ENCODE measurements around the gene PLEKHN1.
"Not testable (repeated sequence)": the region's sequence is repeated elsewhere in the genome, so short reads cannot be mapped to it uniquely, and the experiment has no call there.

Gene PLEKHN1

GRCh38 chr1:982765-983436, 16.6 kb downstream of the PLEKHN1 start:
- Histone ChIP-seq H3K27me3 (ENCODE audit: control insufficient read depth, insufficient read depth, low read length) (peaks cover 34% of the 10 kb centered on the region), H3K36me3 (ENCODE audit: control insufficient read depth, insufficient read depth, low read length) (no peaks in the 10 kb centered on the region), H3K4me1 (ENCODE audit: control insufficient read depth, insufficient read depth, low read length) (no peaks in the 10 kb centered on the region), H3K4me3 (ENCODE audit: low read depth, low read length) (no peak overlapping the region), H3K9ac (ENCODE audit: low read depth, low read length) (no peak overlapping the region), H3K9me3 (ENCODE audit: control insufficient read depth, insufficient read depth, low read length) (no peaks in the 10 kb centered on the region)

DNA sequence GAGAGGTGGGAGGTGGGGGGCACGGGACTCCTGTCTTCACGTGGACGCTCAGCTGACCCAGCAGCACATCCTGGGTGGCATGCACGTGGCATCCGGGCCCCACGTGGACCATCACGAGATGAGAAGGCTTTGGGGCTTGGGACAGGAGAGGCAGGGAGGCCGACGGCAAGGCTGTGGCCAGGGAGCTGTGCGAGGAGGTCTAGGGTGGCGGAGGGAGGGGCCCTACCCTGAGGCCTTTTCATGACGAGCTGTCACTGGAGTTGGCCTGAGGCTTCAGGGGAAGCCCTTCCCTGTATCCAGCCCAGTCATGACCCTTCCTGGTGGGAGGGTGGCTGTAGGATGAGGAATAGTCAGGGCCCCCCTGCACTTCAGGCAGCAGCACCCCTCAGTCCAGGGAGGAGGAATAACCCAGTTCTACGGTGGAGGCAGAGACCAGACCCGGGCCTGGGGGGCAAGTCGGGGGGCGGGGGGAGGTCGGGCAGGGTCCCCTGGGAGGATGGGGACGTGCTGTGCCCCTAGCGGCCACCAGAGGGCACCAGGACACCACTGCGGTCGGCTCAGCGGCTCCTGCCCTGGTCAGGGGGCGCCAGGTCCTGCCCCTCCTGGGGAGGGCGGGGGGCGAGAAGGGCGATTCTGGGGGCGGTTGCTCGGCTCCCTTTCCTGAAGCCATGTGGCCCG, 17.7 kb downstream of the PLEKHN1 start:
- Histone ChIP-seq H3K27me3 (ENCODE audit: control insufficient read depth, insufficient read depth, low read length) (peaks cover 42% of the 10 kb centered on the region), H3K4me1 (ENCODE audit: control insufficient read depth, insufficient read depth, low read length) (no peaks in the 10 kb centered on the region), H3K9me3 (ENCODE audit: control insufficient read depth, insufficient read depth, low read length) (no peaks in the 10 kb centered on the region), H3K9ac (ENCODE audit: low read depth, low read length) (no peak overlapping the region), H3K36me3 (ENCODE audit: control insufficient read depth, insufficient read depth, low read length) (no peaks in the 10 kb centered on the region), H3K4me3 (ENCODE audit: low read depth, low read length) (no peak overlapping the region)

DNA sequence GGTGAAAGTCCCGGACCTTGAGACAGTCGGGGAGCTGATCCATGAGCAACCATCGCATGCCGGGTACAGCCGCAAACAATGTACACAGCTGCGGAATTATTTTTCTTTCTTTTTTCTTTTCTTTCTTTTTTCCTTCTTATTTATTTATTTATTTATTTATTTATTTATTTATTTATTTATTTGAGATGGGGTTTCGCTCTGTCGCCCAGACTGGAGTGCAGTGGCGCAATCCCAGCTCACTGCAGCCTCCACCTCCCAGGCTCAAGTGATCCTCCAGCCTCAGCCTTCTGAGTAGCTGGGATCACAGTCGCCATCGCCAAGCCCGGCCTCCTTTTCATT, 18.2 kb downstream of the PLEKHN1 start:
- Histone ChIP-seq H3K9ac (ENCODE audit: low read depth, low read length) (no peak overlapping the region), H3K36me3 (ENCODE audit: control insufficient read depth, insufficient read depth, low read length) (no peaks in the 10 kb centered on the region), H3K4me3 (ENCODE audit: low read depth, low read length) (no peak overlapping the region), H3K9me3 (ENCODE audit: control insufficient read depth, insufficient read depth, low read length) (no peaks in the 10 kb centered on the region), H3K4me1 (ENCODE audit: control insufficient read depth, insufficient read depth, low read length) (no peaks in the 10 kb centered on the region), H3K27me3 (ENCODE audit: control insufficient read depth, insufficient read depth, low read length) (peaks cover 47% of the 10 kb centered on the region)

GRCh38 chr1:985126-985525, 18.8 kb downstream of the PLEKHN1 start:
- Histone ChIP-seq H3K36me3 (ENCODE audit: control insufficient read depth, insufficient read depth, low read length) (no peaks in the 10 kb centered on the region), H3K9me3 (ENCODE audit: control insufficient read depth, insufficient read depth, low read length) (no peaks in the 10 kb centered on the region), H3K4me1 (ENCODE audit: control insufficient read depth, insufficient read depth, low read length) (no peaks in the 10 kb centered on the region), H3K27me3 (ENCODE audit: control insufficient read depth, insufficient read depth, low read length) (peaks cover 48% of the 10 kb centered on the region), H3K4me3 (ENCODE audit: low read depth, low read length) (no peak overlapping the region), H3K9ac (ENCODE audit: low read depth, low read length) (no peak overlapping the region)

DNA sequence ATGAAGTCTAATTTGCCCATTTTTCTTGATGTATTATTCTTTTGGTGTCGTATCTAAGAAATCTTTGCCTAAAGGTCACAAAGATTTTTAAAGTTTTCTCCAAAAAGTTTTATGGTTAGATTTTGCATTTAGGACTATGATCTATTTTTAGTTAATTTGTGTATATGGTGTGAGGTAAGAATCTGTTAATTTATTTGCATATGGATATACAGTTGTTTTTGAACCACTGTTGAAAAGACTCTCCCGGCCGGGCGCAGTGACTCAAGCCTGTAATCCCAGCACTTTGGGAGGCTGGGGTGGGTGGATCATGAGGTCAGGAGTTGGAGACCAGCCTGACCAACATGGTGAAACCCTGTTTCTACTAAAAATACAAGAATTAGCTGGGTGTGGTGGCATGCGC, 21.8 kb downstream of the PLEKHN1 start:
- not testable (repeated sequence) for H3K9me3 ChIP-seq (ENCODE audit: control insufficient read depth, insufficient read depth, low read length); H3K4me3 ChIP-seq (ENCODE audit: low read depth, low read length); H3K4me1 ChIP-seq (ENCODE audit: control insufficient read depth, insufficient read depth, low read length); H3K36me3 ChIP-seq (ENCODE audit: control insufficient read depth, insufficient read depth, low read length); H3K9ac ChIP-seq (ENCODE audit: low read depth, low read length)
- H3K27me3 ChIP-seq (ENCODE audit: control insufficient read depth, insufficient read depth, low read length) = peaks cover 59% of the 10 kb centered on the region

DNA sequence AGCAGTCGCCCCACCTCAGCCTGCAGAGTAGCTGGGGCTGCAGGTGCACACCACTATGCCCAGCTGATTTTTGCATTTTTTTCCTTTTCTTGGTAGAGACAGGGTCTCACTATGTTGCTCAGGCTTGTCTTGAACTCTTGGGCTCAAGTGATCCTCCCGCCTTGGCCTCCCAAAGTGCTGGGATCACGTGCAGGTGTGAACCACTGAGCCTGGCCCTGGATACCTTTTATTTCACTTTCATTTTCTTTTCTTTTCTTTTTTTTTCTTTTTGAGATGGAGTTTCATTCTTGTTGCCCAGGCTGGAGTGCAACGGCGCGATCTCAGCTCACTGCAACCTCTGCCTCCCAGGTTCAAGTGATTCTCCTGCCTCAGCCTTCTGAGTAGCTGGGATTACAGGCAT, 25.0 kb downstream of the PLEKHN1 start:
- H3K4me3 ChIP-seq (ENCODE audit: low read depth, low read length); H3K9ac ChIP-seq (ENCODE audit: low read depth, low read length); H3K36me3 ChIP-seq (ENCODE audit: control insufficient read depth, insufficient read depth, low read length); H3K4me1 ChIP-seq (ENCODE audit: control insufficient read depth, insufficient read depth, low read length); H3K9me3 ChIP-seq (ENCODE audit: control insufficient read depth, insufficient read depth, low read length): not testable (repeated sequence)
- H3K27me3 ChIP-seq (ENCODE audit: control insufficient read depth, insufficient read depth, low read length) = peaks cover 69% of the 10 kb centered on the region

GRCh38 chr1:991895-992294, 25.6 kb downstream of the PLEKHN1 start:
- no peak overlapping the region for H3K9ac ChIP-seq (ENCODE audit: low read depth, low read length)
- H3K4me3 ChIP-seq (ENCODE audit: low read depth, low read length) = no peak overlapping the region
- H3K36me3 ChIP-seq (ENCODE audit: control insufficient read depth, insufficient read depth, low read length) = no peaks in the 10 kb centered on the region
- H3K27me3 ChIP-seq (ENCODE audit: control insufficient read depth, insufficient read depth, low read length) = peaks cover 66% of the 10 kb centered on the region
- no peaks in the 10 kb centered on the region for H3K9me3 ChIP-seq (ENCODE audit: control insufficient read depth, insufficient read depth, low read length)
- H3K4me1 ChIP-seq (ENCODE audit: control insufficient read depth, insufficient read depth, low read length) = no peaks in the 10 kb centered on the region

DNA sequence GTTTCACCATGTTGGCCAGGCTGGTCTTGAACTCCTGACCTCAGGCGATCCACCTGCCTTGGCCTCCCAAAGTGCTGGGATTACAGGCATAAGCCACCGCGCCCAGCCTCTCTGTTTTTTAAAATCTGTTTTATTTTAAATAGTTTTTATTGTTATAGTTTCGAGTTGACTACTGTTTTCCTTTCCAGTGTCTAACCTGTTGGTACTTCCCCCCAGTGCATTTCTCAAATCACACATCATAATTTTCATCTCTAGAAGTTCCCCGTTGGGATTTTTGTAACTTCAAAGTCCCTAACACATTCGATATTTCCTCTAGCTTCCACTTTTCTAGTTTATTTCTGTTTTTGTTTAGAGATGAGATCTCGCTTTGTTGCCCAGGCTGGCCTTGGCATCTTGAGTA, 26.1 kb downstream of the PLEKHN1 start:
- Histone ChIP-seq H3K4me1 (ENCODE audit: control insufficient read depth, insufficient read depth, low read length) (no peaks in the 10 kb centered on the region), H3K9me3 (ENCODE audit: control insufficient read depth, insufficient read depth, low read length) (no peaks in the 10 kb centered on the region), H3K4me3 (ENCODE audit: low read depth, low read length) (no peak overlapping the region), H3K27me3 (ENCODE audit: control insufficient read depth, insufficient read depth, low read length) (peaks cover 71% of the 10 kb centered on the region), H3K9ac (ENCODE audit: low read depth, low read length) (no peak overlapping the region), H3K36me3 (ENCODE audit: control insufficient read depth, insufficient read depth, low read length) (no peaks in the 10 kb centered on the region)

DNA sequence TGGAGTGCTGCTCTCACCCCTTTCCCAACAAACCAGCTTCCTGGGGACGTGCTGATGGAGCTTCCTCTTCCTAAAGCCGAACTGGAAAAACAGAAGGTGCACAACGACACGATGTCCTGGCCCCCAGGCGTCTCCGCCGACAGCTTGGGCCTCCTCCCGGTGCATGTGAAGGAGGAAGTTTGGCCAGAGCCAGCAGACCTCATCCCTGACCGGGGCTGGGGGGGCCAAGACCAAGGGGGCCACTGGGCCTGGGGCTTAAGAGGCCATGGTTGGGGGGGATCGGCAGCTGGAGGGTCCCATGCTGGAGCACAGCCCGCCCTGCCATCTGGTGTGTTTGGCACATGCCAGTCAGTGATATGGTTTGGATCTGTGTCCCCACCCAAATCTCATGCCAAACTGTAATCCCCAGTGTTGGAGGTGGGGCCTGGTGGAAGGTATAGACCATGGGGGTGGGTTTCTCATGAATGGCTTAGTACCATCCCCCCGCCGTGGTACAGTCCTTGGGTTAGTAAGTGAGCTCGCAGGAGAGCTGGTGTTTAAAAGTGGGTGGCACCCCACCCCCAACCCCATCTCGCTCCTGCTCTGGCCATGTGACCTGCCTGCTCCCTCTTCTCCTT, 27.2 kb downstream of the PLEKHN1 start:
- peaks cover 78% of the 10 kb centered on the region for H3K27me3 ChIP-seq (ENCODE audit: control insufficient read depth, insufficient read depth, low read length)
- no peaks in the 10 kb centered on the region for H3K36me3 ChIP-seq (ENCODE audit: control insufficient read depth, insufficient read depth, low read length)
- H3K4me3 ChIP-seq (ENCODE audit: low read depth, low read length) = no peak overlapping the region
- H3K9ac ChIP-seq (ENCODE audit: low read depth, low read length) = no peak overlapping the region
- no peaks in the 10 kb centered on the region for H3K9me3 ChIP-seq (ENCODE audit: control insufficient read depth, insufficient read depth, low read length)
- H3K4me1 ChIP-seq (ENCODE audit: control insufficient read depth, insufficient read depth, low read length) = no peaks in the 10 kb centered on the region

DNA sequence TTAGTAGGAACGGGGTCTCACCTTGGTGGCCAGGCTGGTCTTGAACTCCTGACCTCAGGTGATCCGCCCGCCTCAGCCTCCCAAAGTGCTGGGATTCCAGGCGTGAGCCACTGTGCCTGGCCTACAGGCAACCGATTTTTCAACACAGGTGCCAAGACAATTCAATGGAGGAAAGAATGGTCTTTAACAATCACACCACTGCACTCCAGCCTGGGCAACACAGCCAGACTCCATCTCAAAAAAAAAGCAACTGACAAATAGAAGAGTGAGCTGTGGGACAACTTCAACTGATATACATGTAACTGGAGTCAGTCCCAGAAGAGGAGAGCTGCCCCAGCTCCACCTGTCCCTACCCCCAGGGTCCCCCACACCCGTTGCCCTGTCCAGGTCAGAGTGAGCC, 28.3 kb downstream of the PLEKHN1 start:
- H3K9me3 ChIP-seq (ENCODE audit: control insufficient read depth, insufficient read depth, low read length); H3K36me3 ChIP-seq (ENCODE audit: control insufficient read depth, insufficient read depth, low read length); H3K4me3 ChIP-seq (ENCODE audit: low read depth, low read length); H3K4me1 ChIP-seq (ENCODE audit: control insufficient read depth, insufficient read depth, low read length); H3K9ac ChIP-seq (ENCODE audit: low read depth, low read length): not testable (repeated sequence)
- peaks cover 71% of the 10 kb centered on the region for H3K27me3 ChIP-seq (ENCODE audit: control insufficient read depth, insufficient read depth, low read length)

- H3K36me3 ChIP-seq (ENCODE audit: control insufficient read depth, insufficient read depth, low read length) = no peaks in the 10 kb centered on the region
- H3K4me1 ChIP-seq (ENCODE audit: control insufficient read depth, insufficient read depth, low read length) = no peaks in the 10 kb centered on the region
- no peaks in the 10 kb centered on the region for H3K9me3 ChIP-seq (ENCODE audit: control insufficient read depth, insufficient read depth, low read length)
- peaks cover 64% of the 10 kb centered on the region for H3K27me3 ChIP-seq (ENCODE audit: control insufficient read depth, insufficient read depth, low read length)
- H3K4me3 ChIP-seq (ENCODE audit: low read depth, low read length) = no peak overlapping the region
- H3K9ac ChIP-seq (ENCODE audit: low read depth, low read length) = no peak overlapping the region
Measured at GRCh38 chr1:995665-996633, 29.7 kb downstream of the PLEKHN1 start.
